ENCODE measurements around the gene SEC24A.

DNA sequence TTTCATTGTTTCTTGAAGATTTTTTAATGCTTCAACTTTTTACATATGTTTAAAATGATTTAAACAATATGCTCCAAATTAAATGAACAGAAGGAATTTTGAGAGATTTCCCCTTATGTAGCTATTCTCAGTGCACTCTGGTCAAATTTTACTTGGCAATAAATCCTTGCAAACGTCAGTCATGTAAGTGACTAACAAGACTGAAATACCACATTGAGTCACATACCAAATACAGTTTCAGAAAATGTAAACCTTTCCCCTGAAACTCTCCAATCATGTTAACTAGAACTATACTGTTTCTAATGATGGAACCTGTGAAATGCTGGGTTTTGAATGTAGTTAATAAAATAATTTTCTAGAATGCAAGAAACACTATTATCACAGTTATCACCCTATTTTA lies 45.5 kb upstream of the SEC24A start:
- TF ChIP-seq, protein P1, sequence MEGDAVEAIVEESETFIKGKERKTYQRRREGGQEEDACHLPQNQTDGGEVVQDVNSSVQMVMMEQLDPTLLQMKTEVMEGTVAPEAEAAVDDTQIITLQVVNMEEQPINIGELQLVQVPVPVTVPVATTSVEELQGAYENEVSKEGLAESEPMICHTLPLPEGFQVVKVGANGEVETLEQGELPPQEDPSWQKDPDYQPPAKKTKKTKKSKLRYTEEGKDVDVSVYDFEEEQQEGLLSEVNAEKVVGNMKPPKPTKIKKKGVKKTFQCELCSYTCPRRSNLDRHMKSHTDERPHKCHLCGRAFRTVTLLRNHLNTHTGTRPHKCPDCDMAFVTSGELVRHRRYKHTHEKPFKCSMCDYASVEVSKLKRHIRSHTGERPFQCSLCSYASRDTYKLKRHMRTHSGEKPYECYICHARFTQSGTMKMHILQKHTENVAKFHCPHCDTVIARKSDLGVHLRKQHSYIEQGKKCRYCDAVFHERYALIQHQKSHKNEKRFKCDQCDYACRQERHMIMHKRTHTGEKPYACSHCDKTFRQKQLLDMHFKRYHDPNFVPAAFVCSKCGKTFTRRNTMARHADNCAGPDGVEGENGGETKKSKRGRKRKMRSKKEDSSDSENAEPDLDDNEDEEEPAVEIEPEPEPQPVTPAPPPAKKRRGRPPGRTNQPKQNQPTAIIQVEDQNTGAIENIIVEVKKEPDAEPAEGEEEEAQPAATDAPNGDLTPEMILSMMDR (IDR thresholded peaks at IDR 0.05): no peak
- TF ChIP-seq POLR2A (IDR thresholded peaks at IDR 0.05): no peak

Measured in lower leg skin (tissue), 3 donors.